WTC11 (cell line): ENCODE results near the gene ARHGEF10L.

ENCODE experiments used
- CTCF ChIP-seq: fragments of 200-600 bp; IDR thresholded peaks from 2 replicates; pipeline ENCODE4 v1.8.0; 2022; ENCODE audit warnings: antibody characterized with exemption
- GRHL2 ChIP-seq: fragments of 250-450 bp; sonication (Bioruptor Pico); IDR thresholded peaks from 2 replicates; pipeline ENCODE4 v1.8.0; 2022; ENCODE audit warnings: mild to moderate bottlenecking, moderate library complexity; ENCODE audit not compliant: insufficient replicate concordance, severe bottlenecking
- NR2C2 ChIP-seq: sonication (generic); formaldehyde crosslinking; IDR thresholded peaks from 2 replicates; pipeline ENCODE4 v1.8.0; 2022; ENCODE audit warnings: mild to moderate bottlenecking, missing genetic modification reagents
- PRDM15 ChIP-seq: sonication (generic); formaldehyde crosslinking; IDR thresholded peaks from 2 replicates; pipeline ENCODE4 v1.8.0; 2022; ENCODE audit warnings: missing genetic modification reagents
- PREB ChIP-seq: sonication (generic); formaldehyde crosslinking; IDR thresholded peaks from 2 replicates; pipeline ENCODE4 v1.8.1; 2022; ENCODE audit warnings: mild to moderate bottlenecking, missing genetic modification reagents, moderate library complexity, borderline replicate concordance
- SP1 ChIP-seq: sonication (generic); formaldehyde crosslinking; conservative IDR thresholded peaks from 2 replicates; pipeline ENCODE4 v1.8.1; 2022; ENCODE audit warnings: missing genetic modification reagents
- USF1 ChIP-seq: sonication (generic); formaldehyde crosslinking; IDR thresholded peaks from 2 replicates; pipeline ENCODE4 v1.8.0; 2022; ENCODE audit warnings: mild to moderate bottlenecking, missing genetic modification reagents
- ZNF416 ChIP-seq: fragments of 250-450 bp; sonication (Bioruptor Pico); IDR thresholded peaks from 2 replicates; pipeline ENCODE4 v1.9.0; 2021; ENCODE audit warnings: mild to moderate bottlenecking, inconsistent platforms

- TF ChIP-seq SP1 (CRISPR knock-in tag): no peak
- no peak for TF ChIP-seq GRHL2 (CRISPR knock-in tag)
- TF ChIP-seq CTCF: no peak
- TF ChIP-seq PREB: no peak
- TF ChIP-seq PRDM15 (CRISPR knock-in tag): no peak
- TF ChIP-seq ZNF416 (CRISPR knock-in tag): no peak
- no peak for TF ChIP-seq NR2C2 (CRISPR knock-in tag)
- no peak for TF ChIP-seq USF1
Measured at GRCh38 chr1:17621691-17622090, 82.2 kb downstream of the ARHGEF10L start.
